ENCODE results near the gene SLC25A36.

Gene SLC25A36

GRCh38 chr3:140914384-140914945 lies 27.2 kb upstream of the SLC25A36 start:
- no peaks in the 10 kb centered on the region for H3K4me1 ChIP-seq (ENCODE audit: control insufficient read depth, insufficient read depth, low read length)
- H3K4me3 ChIP-seq (ENCODE audit: low read length), result no peak overlapping the region

GRCh38 chr3:140916603-140917002 lies 25.0 kb upstream of the SLC25A36 start:
- H3K4me1 ChIP-seq (ENCODE audit: control insufficient read depth, insufficient read depth, low read length), result no peaks in the 10 kb centered on the region
- no peak overlapping the region for H3K4me3 ChIP-seq (ENCODE audit: low read length)
- H3K27ac ChIP-seq (ENCODE audit: low read depth, low read length), result no peak overlapping the region
- no peak overlapping the region for H3K9ac ChIP-seq (ENCODE audit: low read length)
- H3K36me3 ChIP-seq (ENCODE audit: control insufficient read depth, insufficient read depth, low read length), result no peaks in the 10 kb centered on the region
- no peaks in the 10 kb centered on the region for H3K27me3 ChIP-seq (ENCODE audit: control insufficient read depth, insufficient read depth, low read length)

More at GRCh38 chr3:140914384-140914945, 27.2 kb upstream of the SLC25A36 start:
- no peaks in the 10 kb centered on the region for H3K27me3 ChIP-seq (ENCODE audit: control insufficient read depth, insufficient read depth, low read length)
- H3K9ac ChIP-seq (ENCODE audit: low read length), result no peak overlapping the region
- no peak overlapping the region for H3K27ac ChIP-seq (ENCODE audit: low read depth, low read length)
- H3K36me3 ChIP-seq (ENCODE audit: control insufficient read depth, insufficient read depth, low read length), result no peaks in the 10 kb centered on the region

GRCh38 chr3:140917772-140918171 lies 23.9 kb upstream of the SLC25A36 start:
- H3K4me3 ChIP-seq (ENCODE audit: low read length), result no peak overlapping the region
- no peaks in the 10 kb centered on the region for H3K27me3 ChIP-seq (ENCODE audit: control insufficient read depth, insufficient read depth, low read length)
- H3K4me1 ChIP-seq (ENCODE audit: control insufficient read depth, insufficient read depth, low read length), result no peaks in the 10 kb centered on the region
- H3K36me3 ChIP-seq (ENCODE audit: control insufficient read depth, insufficient read depth, low read length), result no peaks in the 10 kb centered on the region
- no peak overlapping the region for H3K27ac ChIP-seq (ENCODE audit: low read depth, low read length)
- no peak overlapping the region for H3K9ac ChIP-seq (ENCODE audit: low read length)

- H3K27ac ChIP-seq (ENCODE audit: low read depth, low read length), result no peak overlapping the region
- no peak overlapping the region for H3K4me3 ChIP-seq (ENCODE audit: low read length)
- no peaks in the 10 kb centered on the region for H3K27me3 ChIP-seq (ENCODE audit: control insufficient read depth, insufficient read depth, low read length)
- no peak overlapping the region for H3K9ac ChIP-seq (ENCODE audit: low read length)
- H3K36me3 ChIP-seq (ENCODE audit: control insufficient read depth, insufficient read depth, low read length), result no peaks in the 10 kb centered on the region
- H3K4me1 ChIP-seq (ENCODE audit: control insufficient read depth, insufficient read depth, low read length), result no peaks in the 10 kb centered on the region
Measured at GRCh38 chr3:140920029-140920428, 21.6 kb upstream of the SLC25A36 start.

- H3K9ac ChIP-seq (ENCODE audit: low read length), result no peak overlapping the region
- H3K36me3 ChIP-seq (ENCODE audit: control insufficient read depth, insufficient read depth, low read length), result no peaks in the 10 kb centered on the region
- no peak overlapping the region for H3K27ac ChIP-seq (ENCODE audit: low read depth, low read length)
- H3K4me1 ChIP-seq (ENCODE audit: control insufficient read depth, insufficient read depth, low read length), result no peaks in the 10 kb centered on the region
- H3K27me3 ChIP-seq (ENCODE audit: control insufficient read depth, insufficient read depth, low read length), result no peaks in the 10 kb centered on the region
- no peak overlapping the region for H3K4me3 ChIP-seq (ENCODE audit: low read length)
Measured at GRCh38 chr3:140922634-140923033, 19.0 kb upstream of the SLC25A36 start.

GRCh38 chr3:140924097-140924873 lies 17.4 kb upstream of the SLC25A36 start:
- H3K27ac ChIP-seq (ENCODE audit: low read depth, low read length), result no peak overlapping the region

GRCh38 chr3:140927279-140928069 lies 14.2 kb upstream of the SLC25A36 start:
- Histone ChIP-seq H3K27me3 (ENCODE audit: control insufficient read depth, insufficient read depth, low read length) (no peaks in the 10 kb centered on the region), H3K9ac (ENCODE audit: low read length) (no peak overlapping the region), H3K4me3 (ENCODE audit: low read length) (no peak overlapping the region), H3K36me3 (ENCODE audit: control insufficient read depth, insufficient read depth, low read length) (no peaks in the 10 kb centered on the region), H3K4me1 (ENCODE audit: control insufficient read depth, insufficient read depth, low read length) (no peaks in the 10 kb centered on the region), H3K27ac (ENCODE audit: low read depth, low read length) (no peak overlapping the region)

More at GRCh38 chr3:140924097-140924873, 17.4 kb upstream of the SLC25A36 start:
- no peaks in the 10 kb centered on the region for H3K4me1 ChIP-seq (ENCODE audit: control insufficient read depth, insufficient read depth, low read length)
- H3K27me3 ChIP-seq (ENCODE audit: control insufficient read depth, insufficient read depth, low read length), result no peaks in the 10 kb centered on the region
- H3K9ac ChIP-seq (ENCODE audit: low read length), result no peak overlapping the region
- no peak overlapping the region for H3K4me3 ChIP-seq (ENCODE audit: low read length)
- H3K36me3 ChIP-seq (ENCODE audit: control insufficient read depth, insufficient read depth, low read length), result no peaks in the 10 kb centered on the region

GRCh38 chr3:140929446-140929845 lies 12.2 kb upstream of the SLC25A36 start:
- no peak overlapping the region for H3K27ac ChIP-seq (ENCODE audit: low read depth, low read length)
- H3K36me3 ChIP-seq (ENCODE audit: control insufficient read depth, insufficient read depth, low read length), result no peaks in the 10 kb centered on the region
- H3K9ac ChIP-seq (ENCODE audit: low read length), result no peak overlapping the region
- H3K27me3 ChIP-seq (ENCODE audit: control insufficient read depth, insufficient read depth, low read length), result no peaks in the 10 kb centered on the region
- H3K4me3 ChIP-seq (ENCODE audit: low read length), result no peak overlapping the region
- no peaks in the 10 kb centered on the region for H3K4me1 ChIP-seq (ENCODE audit: control insufficient read depth, insufficient read depth, low read length)

GRCh38 chr3:140931016-140931454 lies 10.6 kb upstream of the SLC25A36 start:
- Histone ChIP-seq H3K27me3 (ENCODE audit: control insufficient read depth, insufficient read depth, low read length) (no peaks in the 10 kb centered on the region), H3K27ac (ENCODE audit: low read depth, low read length) (no peak overlapping the region), H3K36me3 (ENCODE audit: control insufficient read depth, insufficient read depth, low read length) (no peaks in the 10 kb centered on the region), H3K9ac (ENCODE audit: low read length) (no peak overlapping the region), H3K4me1 (ENCODE audit: control insufficient read depth, insufficient read depth, low read length) (no peaks in the 10 kb centered on the region), H3K4me3 (ENCODE audit: low read length) (no peak overlapping the region)

- Histone ChIP-seq H3K9ac (ENCODE audit: low read length) (no peak overlapping the region), H3K27ac (ENCODE audit: low read depth, low read length) (no peak overlapping the region), H3K36me3 (ENCODE audit: control insufficient read depth, insufficient read depth, low read length) (no peaks in the 10 kb centered on the region), H3K4me3 (ENCODE audit: low read length) (no peak overlapping the region), H3K27me3 (ENCODE audit: control insufficient read depth, insufficient read depth, low read length) (no peaks in the 10 kb centered on the region), H3K4me1 (ENCODE audit: control insufficient read depth, insufficient read depth, low read length) (no peaks in the 10 kb centered on the region)
Measured at GRCh38 chr3:140931801-140932200, 9.8 kb upstream of the SLC25A36 start.

- no peak overlapping the region for H3K4me3 ChIP-seq (ENCODE audit: low read length)
- H3K27me3 ChIP-seq (ENCODE audit: control insufficient read depth, insufficient read depth, low read length), result no peaks in the 10 kb centered on the region
- H3K27ac ChIP-seq (ENCODE audit: low read depth, low read length), result no peak overlapping the region
- H3K36me3 ChIP-seq (ENCODE audit: control insufficient read depth, insufficient read depth, low read length), result no peaks in the 10 kb centered on the region
- H3K9ac ChIP-seq (ENCODE audit: low read length), result no peak overlapping the region
- no peaks in the 10 kb centered on the region for H3K4me1 ChIP-seq (ENCODE audit: control insufficient read depth, insufficient read depth, low read length)
Measured at GRCh38 chr3:140933109-140933508, 8.5 kb upstream of the SLC25A36 start.

- Histone ChIP-seq H3K36me3 (ENCODE audit: control insufficient read depth, insufficient read depth, low read length) (no peaks in the 10 kb centered on the region), H3K27me3 (ENCODE audit: control insufficient read depth, insufficient read depth, low read length) (no peaks in the 10 kb centered on the region), H3K27ac (ENCODE audit: low read depth, low read length) (no peak overlapping the region), H3K9ac (ENCODE audit: low read length) (no peak overlapping the region), H3K4me1 (ENCODE audit: control insufficient read depth, insufficient read depth, low read length) (no peaks in the 10 kb centered on the region), H3K4me3 (ENCODE audit: low read length) (no peak overlapping the region)
Measured at GRCh38 chr3:140933552-140933951, 8.1 kb upstream of the SLC25A36 start.
